GM19455 (cell line): Measurements from ENCODE around the gene MMP15.
"Not testable (repeated sequence)": the region's sequence is repeated elsewhere in the genome, so short reads cannot be mapped to it uniquely, and the experiment has no call there.

Source experiments
- ATAC-seq: cut with Tn5 transposase; IDR thresholded peaks from one replicate; pipeline ENCODE4 v1.9.1; 2021; ENCODE audit not compliant: unreplicated experiment

The MMP15 gene

GRCh38 chr16:57996406-57997175, 29.0 kb upstream of the MMP15 start:
- ATAC-seq: no peak

- ATAC-seq: no peak
Measured at GRCh38 chr16:57997176-57997527, 28.4 kb upstream of the MMP15 start.

GRCh38 chr16:57997528-57998265, 27.9 kb upstream of the MMP15 start:
- no peak for ATAC-seq

GRCh38 chr16:57998486-57998885, 27.1 kb upstream of the MMP15 start:
- no peak for ATAC-seq

- no peak for ATAC-seq
Measured at GRCh38 chr16:57998992-57999365, 26.6 kb upstream of the MMP15 start.

- ATAC-seq: peak; percentile 0
Measured at GRCh38 chr16:57999366-57999970, 26.1 kb upstream of the MMP15 start.

GRCh38 chr16:57999971-58000705, 25.4 kb upstream of the MMP15 start, which contains the start of gene ZNF319:
ZNF319 (minus strand) TSS chr16:58000672; CDS start chr16:57998265, 2,407 bp downstream.
- peak; percentile 19 for ATAC-seq

GRCh38 chr16:58000706-58001676, 24.6 kb upstream of the MMP15 start, which contains the start of gene USB1:
USB1 (plus strand) TSS chr16:58001407; CDS start chr16:58001484, 77 bp downstream.
- ATAC-seq: peak; percentile 76

GRCh38 chr16:58001781-58002415, 23.7 kb upstream of the MMP15 start:
- ATAC-seq: no peak

- ATAC-seq: no peak
Measured at GRCh38 chr16:58002416-58002800, 23.1 kb upstream of the MMP15 start.

GRCh38 chr16:58002936-58003335, 22.6 kb upstream of the MMP15 start:
- ATAC-seq: no peak

- ATAC-seq: not testable (repeated sequence)
Measured at GRCh38 chr16:58004736-58005135, 20.8 kb upstream of the MMP15 start.

GRCh38 chr16:58009856-58010416, 15.6 kb upstream of the MMP15 start:
- no peak for ATAC-seq

- ATAC-seq: no peak
Measured at GRCh38 chr16:58010886-58011285, 14.7 kb upstream of the MMP15 start.

- no peak for ATAC-seq
Measured at GRCh38 chr16:58011652-58012051, 13.9 kb upstream of the MMP15 start.

- no peak for ATAC-seq
Measured at GRCh38 chr16:58012481-58012880, 13.1 kb upstream of the MMP15 start.

- no peak for ATAC-seq
Measured at GRCh38 chr16:58013201-58013956, 12.2 kb upstream of the MMP15 start.

GRCh38 chr16:58016840-58017446, 8.6 kb upstream of the MMP15 start:
- ATAC-seq: no peak
